KOPT-K1 (cell line): ENCODE measurements around the gene KLF1.
"Not testable (repeated sequence)": the region's sequence is repeated elsewhere in the genome, so short reads cannot be mapped to it uniquely, and the experiment has no call there.

ENCODE experiments used
- H3K27ac ChIP-seq: fragments of 200-600 bp; sonication (generic); 2 replicates; pipeline ENCODE4 v1.5.1; 2016; ENCODE audit warnings: antibody characterized with exemption, mild to moderate bottlenecking, low read depth, low read length; ENCODE audit not compliant: poor library complexity, severe bottlenecking
- H3K36me3 ChIP-seq: fragments of 200-600 bp; sonication (generic); 2 replicates; pipeline ENCODE4 v1.5.1; 2017; ENCODE audit warnings: antibody characterized with exemption, mild to moderate bottlenecking, low read length, moderate library complexity; ENCODE audit not compliant: insufficient read depth
- H3K9me3 ChIP-seq: fragments of 200-600 bp; sonication (generic); 2 replicates; pipeline ENCODE4 v1.5.1; 2017; ENCODE audit warnings: antibody characterized with exemption, low read length, mild to moderate bottlenecking; ENCODE audit not compliant: insufficient read depth, poor library complexity, severe bottlenecking

The KLF1 gene

DNA sequence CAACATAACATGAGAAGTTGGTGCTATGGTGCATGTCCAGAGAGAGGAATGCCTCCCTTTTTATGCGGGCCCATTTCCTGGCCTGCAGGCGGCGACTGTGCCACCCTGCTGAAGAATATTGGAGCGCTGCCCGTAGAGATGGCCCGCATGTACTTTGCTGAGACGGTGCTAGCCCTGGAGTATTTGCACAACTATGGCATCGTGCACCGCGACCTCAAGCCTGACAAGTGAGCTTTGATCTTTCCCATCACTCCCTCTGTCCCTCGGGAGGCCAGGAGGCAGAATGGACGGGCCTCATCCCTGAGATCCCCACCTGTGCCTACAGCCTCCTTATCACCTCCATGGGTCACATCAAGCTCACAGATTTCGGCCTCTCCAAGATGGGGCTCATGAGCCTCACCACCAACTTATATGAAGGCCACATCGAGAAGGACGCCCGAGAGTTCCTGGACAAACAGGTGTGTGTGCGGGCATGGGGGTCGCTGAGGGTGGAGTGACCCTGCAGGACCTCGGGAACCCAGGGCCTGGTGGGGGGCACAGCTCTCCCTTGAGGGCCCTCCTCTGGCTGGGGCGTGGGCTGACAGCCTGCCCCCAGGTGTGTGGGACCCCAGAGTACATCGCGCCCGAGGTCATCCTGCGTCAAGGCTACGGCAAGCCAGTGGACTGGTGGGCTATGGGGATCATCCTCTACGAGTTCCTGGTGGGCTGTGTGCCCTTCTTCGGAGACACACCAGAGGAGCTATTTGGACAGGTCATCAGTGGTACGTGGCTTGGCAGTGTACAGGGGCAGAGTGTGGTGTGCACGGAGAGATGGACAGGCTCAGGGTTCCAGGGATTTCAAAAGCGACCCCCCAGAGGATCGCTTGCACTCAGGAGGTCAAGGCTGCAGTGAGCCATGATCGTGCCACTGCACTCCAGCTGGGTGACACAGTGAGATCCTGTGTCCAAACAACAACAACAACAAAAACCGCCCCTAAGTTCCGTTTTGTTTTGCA is 22.0 kb downstream of the KLF1 start:
- no peaks in the 10 kb centered on the region for H3K9me3 ChIP-seq
- no peaks in the 10 kb centered on the region for H3K36me3 ChIP-seq
- no peak overlapping the region for H3K27ac ChIP-seq

DNA sequence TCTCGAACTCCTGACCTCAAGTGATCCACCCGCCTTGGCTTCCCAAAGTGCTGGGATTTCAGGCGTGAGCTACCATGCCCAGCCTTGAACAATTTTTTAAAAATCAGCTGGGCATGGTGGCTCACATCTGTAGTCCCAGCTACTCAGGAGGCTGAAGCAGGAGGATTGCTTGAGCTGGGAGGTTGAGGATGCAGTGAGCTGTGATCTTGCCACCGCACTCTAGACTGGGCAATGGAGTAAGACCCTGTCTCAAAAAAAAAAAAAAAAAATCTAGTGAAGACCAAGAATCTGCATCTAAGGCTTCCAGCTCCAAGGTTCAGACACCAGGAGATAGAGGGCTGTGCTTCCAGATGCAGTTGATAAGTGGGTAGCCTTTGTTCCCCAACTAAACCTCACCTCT is 22.9 kb downstream of the KLF1 start:
- no peak overlapping the region for H3K27ac ChIP-seq
- no peaks in the 10 kb centered on the region for H3K9me3 ChIP-seq
- H3K36me3 ChIP-seq: no peaks in the 10 kb centered on the region

DNA sequence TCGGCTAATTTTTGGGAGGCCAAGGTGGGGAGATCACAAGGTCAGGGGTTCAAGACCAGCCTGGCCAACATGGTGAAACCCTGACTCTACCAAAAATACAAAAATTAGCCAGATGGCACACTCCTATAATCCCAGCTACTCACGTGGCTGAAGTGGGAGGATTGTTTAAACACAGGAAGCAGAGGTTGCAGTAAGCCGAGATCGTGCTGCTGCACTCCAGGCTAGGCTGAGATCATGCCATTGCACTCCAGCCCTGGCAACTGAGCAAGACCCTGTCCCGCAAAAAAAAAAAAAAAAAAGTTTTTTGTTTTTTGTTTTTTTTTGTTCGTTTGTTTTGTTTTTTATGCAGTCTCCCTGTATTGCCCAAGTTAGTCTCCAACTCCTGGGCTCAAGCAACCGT is 27.5 kb downstream of the KLF1 start:
- no peak overlapping the region for H3K27ac ChIP-seq
- no peaks in the 10 kb centered on the region for H3K36me3 ChIP-seq

DNA sequence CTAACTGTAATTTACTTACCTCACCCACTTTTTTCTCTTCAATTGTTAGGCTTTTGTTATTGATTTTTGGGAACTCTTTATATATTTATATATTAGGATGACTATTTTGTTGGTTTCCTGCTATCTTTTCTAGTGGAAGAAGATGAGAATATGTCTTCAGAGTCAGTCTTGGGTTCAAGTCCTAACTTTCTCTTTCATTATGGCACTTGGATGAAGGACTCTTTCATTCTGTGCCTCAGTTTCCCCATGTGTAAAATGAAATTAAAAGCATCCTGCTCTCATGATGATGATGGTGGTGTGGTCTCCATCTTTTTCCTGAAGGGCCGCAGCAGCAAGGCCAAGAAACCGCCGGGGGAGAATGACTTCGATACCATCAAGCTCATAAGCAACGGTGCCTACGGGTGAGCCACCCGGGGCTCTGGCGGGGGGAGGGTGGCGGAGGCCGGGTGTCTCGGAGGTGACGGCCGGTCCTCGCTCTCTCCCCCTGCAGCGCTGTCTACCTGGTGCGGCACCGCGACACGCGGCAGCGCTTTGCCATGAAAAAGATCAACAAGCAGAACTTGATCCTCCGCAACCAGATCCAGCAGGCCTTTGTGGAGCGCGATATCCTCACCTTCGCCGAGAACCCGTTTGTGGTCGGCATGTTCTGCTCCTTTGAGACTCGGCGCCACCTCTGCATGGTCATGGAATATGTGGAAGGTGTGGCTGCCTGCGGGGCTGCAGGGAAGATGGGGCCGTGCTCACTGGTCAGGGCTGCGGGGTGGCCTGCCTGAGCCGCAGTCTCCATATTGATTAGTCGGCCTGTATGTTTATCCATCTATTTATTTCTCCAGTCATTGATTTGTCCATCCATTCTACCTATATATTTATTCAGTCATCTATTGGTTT is 28.7 kb downstream of the KLF1 start:
- Histone ChIP-seq H3K27ac (no peak overlapping the region), H3K36me3 (no peaks in the 10 kb centered on the region), H3K9me3 (no peaks in the 10 kb centered on the region)

More for the DNA sequence above, 27.5 kb downstream of the KLF1 start:
- no peaks in the 10 kb centered on the region for H3K9me3 ChIP-seq

DNA sequence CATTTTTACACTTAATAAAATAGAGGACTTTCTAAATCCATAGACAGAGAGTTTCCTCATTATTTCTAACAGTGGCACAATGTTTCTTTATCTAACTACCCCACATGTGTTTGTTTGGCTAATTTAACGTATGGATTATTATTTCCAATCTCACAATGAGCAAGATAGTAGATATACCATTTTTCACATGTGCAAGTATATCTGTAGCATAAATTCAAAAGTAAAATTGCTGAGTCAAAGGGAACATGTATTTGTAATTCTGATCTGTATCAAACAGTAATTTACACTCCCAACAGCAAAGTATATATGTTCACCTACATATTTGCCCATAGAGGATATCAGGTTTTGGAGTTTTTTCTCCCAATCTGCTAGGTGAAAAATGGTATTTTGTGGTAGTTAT is 30.3 kb downstream of the KLF1 start:
- H3K36me3 ChIP-seq: no peaks in the 10 kb centered on the region
- H3K27ac ChIP-seq: no peak overlapping the region
- H3K9me3 ChIP-seq: no peaks in the 10 kb centered on the region

DNA sequence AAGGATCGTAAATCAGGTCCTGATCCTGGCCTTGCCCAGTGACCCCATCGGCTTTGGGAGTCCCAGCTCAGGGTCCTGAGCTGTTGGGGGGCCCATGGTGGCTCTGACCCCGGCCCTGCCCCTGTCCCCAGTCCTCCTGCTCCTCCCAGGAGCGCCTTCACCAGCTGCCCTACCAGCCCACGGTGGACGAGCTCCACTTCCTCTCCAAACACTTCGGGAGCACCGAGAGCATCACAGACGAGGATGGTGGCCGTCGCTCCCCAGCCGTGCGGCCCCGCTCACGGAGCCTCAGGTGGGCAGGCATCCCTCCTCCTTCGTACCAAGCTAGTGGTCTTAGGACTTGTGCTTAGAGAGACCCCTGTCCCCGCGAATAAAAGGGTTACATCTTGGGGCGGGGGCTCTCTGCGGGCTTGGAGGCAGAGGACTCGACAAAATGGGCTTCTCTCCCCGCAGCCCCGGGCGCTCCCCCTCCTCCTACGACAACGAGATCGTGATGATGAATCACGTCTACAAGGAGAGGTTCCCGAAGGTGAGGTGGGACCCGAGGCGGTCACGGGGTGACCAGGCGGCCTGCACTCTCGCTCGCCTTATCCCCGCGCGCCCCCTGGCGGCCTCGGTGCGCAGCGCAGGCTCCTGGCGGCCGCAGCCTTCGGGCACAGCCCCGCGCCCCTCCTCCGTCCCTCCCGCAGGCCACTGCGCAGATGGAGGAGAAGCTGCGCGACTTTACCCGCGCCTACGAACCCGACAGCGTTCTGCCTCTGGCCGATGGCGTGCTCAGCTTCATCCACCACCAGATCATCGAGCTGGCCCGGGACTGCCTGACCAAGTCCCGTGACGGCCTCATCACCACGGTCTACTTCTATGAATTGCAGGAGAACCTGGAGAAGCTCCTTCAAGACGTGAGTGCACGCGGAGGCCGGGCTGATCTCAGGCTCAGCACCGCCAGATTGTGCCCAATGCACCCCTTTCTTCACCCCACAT is 39.6 kb downstream of the KLF1 start:
- Histone ChIP-seq H3K27ac (no peak overlapping the region), H3K9me3 (no peaks in the 10 kb centered on the region), H3K36me3 (no peaks in the 10 kb centered on the region)

DNA sequence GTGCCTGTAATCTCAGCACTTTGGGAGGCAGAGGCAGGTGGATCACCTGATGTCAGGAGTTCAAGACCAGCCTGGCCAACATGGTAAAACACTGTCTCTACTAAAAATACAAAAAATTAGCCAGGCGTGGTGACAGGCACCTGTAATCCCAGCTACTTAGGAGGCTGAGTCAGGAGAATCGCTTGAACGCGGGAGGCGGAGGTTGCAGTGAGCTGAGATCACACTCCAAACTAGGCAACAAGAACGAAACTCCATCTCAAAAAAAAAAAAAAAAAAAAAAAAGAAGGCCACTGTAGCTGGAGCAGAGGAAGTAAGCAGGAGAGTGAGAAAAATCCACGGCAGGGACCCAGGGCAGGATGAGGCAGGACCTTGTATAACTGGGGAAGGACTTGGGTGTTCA is 40.4 kb downstream of the KLF1 start:
- not testable (repeated sequence) for H3K36me3 ChIP-seq, H3K27ac ChIP-seq, H3K9me3 ChIP-seq

DNA sequence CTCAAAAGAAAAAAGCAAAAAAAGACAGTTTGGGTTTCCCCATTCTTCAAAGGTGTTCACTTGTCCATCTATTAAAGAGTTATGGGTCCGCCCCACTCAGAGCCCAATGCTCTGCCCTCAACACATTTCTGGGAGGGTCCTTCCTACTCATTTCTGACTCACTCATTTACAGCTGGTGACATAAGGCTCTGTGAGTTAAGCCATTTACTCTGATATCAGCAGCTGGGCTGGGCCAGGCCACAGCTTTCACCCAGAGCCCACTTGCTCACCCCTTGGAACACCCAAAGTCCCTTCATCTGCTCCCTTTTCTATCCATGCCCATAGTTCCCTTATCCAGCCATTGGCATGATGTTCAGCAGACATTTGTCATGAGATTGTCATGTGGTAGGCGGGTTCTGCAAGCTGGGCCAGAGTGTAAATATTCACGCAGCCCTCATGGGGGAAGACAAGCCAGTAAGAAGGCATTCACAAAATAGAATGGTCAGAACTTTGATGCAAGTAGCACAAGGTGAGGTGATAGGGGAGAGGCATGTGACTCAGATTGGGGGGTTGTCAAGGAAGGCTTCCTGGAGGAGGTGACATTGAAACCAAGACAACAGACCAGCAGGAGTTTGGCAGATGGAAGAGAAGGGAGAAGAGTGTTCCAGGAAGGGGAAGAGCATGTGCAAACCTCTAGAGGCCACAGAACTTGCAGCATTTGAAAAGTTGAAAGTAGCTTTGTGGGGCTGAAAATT is 42.8 kb downstream of the KLF1 start:
- H3K36me3 ChIP-seq: no peaks in the 10 kb centered on the region
- no peaks in the 10 kb centered on the region for H3K9me3 ChIP-seq

DNA sequence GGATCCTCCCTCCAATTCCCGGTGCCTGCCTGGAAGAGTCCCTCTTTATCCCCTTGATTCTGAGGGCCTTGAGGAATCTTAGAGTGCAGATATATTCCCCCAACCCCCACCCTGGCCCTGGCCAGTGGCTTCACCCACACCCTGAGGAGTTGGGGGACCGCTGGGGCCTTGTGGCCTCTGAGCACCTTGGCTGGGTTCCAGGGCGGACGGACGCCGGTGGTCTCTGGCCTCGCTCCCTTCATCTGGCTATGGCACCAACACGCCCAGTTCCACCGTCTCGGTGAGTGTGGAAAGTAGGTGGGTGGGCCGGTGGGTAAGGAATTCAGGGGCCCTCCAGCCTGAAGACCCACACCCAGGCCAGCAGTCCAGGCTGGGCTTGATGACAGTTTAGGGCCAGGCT is 43.7 kb downstream of the KLF1 start:
- Histone ChIP-seq H3K36me3 (no peaks in the 10 kb centered on the region), H3K27ac (no peak overlapping the region), H3K9me3 (no peaks in the 10 kb centered on the region)

More for the DNA sequence above, 42.8 kb downstream of the KLF1 start:
- H3K27ac ChIP-seq: no peak overlapping the region

DNA sequence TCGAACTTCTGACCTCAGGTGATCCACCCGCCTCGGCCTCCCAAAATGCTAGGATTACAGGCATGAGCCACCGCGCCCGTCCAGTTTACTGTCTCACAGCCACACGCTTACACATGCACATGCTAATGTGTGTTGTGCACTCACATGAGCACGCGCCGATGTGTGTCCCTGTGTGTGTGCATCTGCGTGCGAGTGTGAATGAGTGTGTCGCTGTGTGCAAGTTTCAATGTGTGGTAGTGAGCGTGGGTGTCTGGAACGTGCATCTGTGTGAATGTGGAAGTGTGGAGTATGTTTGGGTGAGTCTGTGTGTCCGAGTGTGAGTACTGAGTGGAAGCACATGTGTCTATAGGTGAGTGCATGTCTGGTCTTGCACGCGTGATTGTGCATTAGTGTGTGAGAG is 44.5 kb downstream of the KLF1 start:
- Histone ChIP-seq H3K27ac (no peak overlapping the region), H3K9me3 (no peaks in the 10 kb centered on the region), H3K36me3 (no peaks in the 10 kb centered on the region)

DNA sequence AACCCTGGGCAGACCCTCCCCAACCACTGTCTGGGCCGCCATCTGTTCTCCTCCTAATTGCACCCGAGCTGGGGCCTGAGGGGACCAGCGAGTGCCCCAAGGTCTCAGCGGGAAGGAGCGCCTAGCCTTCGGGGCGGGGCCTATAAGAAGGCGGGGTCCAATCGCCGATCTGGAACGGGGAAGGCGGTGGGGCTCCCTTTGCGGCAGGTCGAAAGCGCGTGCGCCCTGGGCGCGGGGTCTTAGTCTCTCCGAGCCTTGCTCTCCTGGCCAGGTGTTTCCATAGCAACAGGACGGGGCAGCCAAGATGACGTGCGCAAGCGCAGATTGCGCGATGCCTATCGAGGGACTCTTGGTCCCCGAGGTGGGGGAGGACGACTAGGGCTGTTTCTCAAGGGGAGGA is 45.9 kb downstream of the KLF1 start:
- Histone ChIP-seq H3K9me3 (no peaks in the 10 kb centered on the region), H3K36me3 (no peaks in the 10 kb centered on the region), H3K27ac (no peak overlapping the region)

DNA sequence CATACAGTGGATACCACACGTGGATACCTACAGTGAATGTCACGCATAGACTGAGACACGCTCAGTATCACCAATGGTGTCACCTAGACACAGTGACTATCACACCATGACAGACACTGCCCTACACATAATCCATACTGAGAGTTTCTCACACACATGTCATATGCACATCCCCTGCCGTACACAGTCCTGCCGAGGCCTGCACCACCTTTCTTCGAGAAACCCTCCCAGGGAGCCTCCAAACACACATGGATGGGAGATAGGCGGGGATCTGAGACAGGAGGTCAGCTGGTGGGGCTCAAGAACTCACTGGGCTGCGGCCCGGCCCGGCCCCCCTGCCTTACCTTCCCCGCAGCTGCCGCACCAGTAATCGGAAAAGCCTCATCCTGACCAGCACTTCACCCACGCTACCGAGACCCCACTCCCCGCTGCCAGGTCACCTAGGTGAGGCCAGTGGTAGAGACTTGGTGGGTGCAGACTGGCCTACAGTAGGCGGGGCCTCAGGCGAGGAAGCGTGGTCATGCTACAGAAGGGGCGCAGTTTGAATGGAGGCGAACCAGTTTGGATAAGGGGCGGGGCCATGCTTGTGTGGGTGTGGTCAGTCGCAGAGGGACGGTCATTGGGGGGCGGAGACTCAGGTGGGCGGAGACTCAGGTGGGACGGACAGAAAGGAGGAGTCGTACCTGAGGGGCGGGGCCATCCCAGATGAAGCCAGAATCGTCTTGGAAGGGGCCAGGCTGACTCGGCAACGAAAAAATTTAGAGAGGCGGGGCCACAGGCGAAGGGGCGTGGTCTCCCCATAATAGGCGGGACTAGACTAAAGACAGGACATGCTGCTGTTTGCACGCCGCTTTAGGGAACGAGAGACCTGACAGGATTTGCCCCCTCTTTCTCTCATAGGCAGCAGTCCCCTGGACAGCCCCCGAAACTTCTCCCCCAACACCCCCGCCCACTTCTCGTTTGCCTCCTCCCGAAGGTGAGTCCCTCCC is 46.6 kb downstream of the KLF1 start:
- no peak overlapping the region for H3K27ac ChIP-seq
- no peaks in the 10 kb centered on the region for H3K36me3 ChIP-seq
- H3K9me3 ChIP-seq: no peaks in the 10 kb centered on the region
